Breast epithelium (tissue), 4 donors: ENCODE data around the gene SLC25A41. TPM values are rescaled to one million over a fixed set of nuclear protein-coding genes. Genes with fewer than 3 reads are reported as not detected.

Experiments
- DNase-seq, 2 donors: peaks; one replicate each; pipeline ENCODE4 v3.0.0-alpha.2; 2019; ENCODE audit warnings: low spot score in 2 of 2
- H3K27ac ChIP-seq, 2 donors: fragments of 200-600 bp; sonication (generic) in 1 of 2; one replicate each; pipeline ENCODE4 v1.5.1; 2016 to 2019; ENCODE audit warnings: mild to moderate bottlenecking in 1 of 2
- H3K27me3 ChIP-seq, 2 donors: fragments of 200-600 bp; sonication (generic) in 1 of 2; one replicate each; pipeline versions ENCODE4 v1.5.1 to v1.6.0; 2017 to 2019; ENCODE audit warnings: control low read depth in 1 of 2, mild to moderate bottlenecking in 1 of 2
- H3K36me3 ChIP-seq: fragments of 200-600 bp; one replicate; pipeline ENCODE4 v1.5.1; 2019
- H3K4me1 ChIP-seq, 2 donors: fragments of 200-600 bp; sonication (generic); one replicate each; pipeline ENCODE4 v1.5.1; 2016 to 2019; ENCODE audit warnings: control low read depth in 1 of 2
- H3K4me3 ChIP-seq, 3 donors: fragments of 200-600 bp; sonication (generic); 1 replicate in 2 of 3; 2 replicates in 1 of 3; pipeline ENCODE4 v1.5.1; 2016 to 2019; ENCODE audit warnings: mild to moderate bottlenecking in 3 of 3, moderate library complexity in 2 of 3
- H3K9me3 ChIP-seq, 2 donors: fragments of 200-600 bp; sonication (generic) in 1 of 2; one replicate each; pipeline ENCODE4 v1.5.1; 2016 to 2019; ENCODE audit warnings: control low read depth in 1 of 2
- POLR2A ChIP-seq: fragments of 450-650 bp; IDR thresholded peaks from one replicate; pipeline ENCODE4 v1.6.1; 2016; ENCODE audit warnings: antibody characterized with exemption, mild to moderate bottlenecking, moderate library complexity
- POLR2AphosphoS5 ChIP-seq, 3 donors: sonication (generic); formaldehyde crosslinking; IDR thresholded peaks; one replicate each; pipeline ENCODE4 v1.6.1; 2017; ENCODE audit warnings: antibody characterized with exemption in 3 of 3
- intact Hi-C: fragments of 100-400 bp; cut with DNase I; formaldehyde crosslinking; loops from one replicate; pipeline ENCODE4 v1.15.1; 2023; ENCODE audit warnings: low total_unique reads
- total RNA-seq, 3 donors: library from RNA; depleted of rRNA; stranded (reverse); fragments of >200 nt; gene quantifications; one replicate each; pipeline ENCODE4 v1.1.0, GENCODE V29; 2016
- TF ChIP-seq, protein P1 (sequence below), 3 donors: fragments of 450-650 bp; IDR thresholded peaks; one replicate each; pipeline ENCODE4 v1.5.1; 2016 to 2017; ENCODE audit warnings: antibody characterized with exemption in 3 of 3, mild to moderate bottlenecking in 3 of 3, moderate library complexity in 3 of 3

Gene SLC25A41
- total RNA-seq, 3 donors from 2014 or later = 0.44 TPM; not detected in 2

DNA sequence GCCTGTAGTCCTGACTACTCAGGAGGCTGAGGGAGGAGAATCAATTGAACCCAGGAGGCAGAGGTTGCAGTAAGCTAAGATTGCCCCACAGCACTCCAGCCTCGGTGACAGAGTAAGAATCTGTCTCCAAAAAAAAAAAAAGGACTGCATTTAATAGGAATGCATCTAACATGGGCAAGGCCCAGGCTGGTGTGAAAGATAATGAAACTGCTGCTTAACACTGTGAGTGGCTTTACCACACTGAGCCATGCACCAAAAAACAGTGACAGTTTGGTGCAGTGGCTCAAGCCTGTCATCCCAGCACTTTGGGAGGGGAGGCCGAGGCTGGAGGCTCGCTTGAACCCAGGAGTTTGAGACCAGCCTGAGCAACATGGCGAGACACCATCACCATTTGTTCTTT is 49.2 kb downstream of the SLC25A41 start:
- TF ChIP-seq, protein P1, sequence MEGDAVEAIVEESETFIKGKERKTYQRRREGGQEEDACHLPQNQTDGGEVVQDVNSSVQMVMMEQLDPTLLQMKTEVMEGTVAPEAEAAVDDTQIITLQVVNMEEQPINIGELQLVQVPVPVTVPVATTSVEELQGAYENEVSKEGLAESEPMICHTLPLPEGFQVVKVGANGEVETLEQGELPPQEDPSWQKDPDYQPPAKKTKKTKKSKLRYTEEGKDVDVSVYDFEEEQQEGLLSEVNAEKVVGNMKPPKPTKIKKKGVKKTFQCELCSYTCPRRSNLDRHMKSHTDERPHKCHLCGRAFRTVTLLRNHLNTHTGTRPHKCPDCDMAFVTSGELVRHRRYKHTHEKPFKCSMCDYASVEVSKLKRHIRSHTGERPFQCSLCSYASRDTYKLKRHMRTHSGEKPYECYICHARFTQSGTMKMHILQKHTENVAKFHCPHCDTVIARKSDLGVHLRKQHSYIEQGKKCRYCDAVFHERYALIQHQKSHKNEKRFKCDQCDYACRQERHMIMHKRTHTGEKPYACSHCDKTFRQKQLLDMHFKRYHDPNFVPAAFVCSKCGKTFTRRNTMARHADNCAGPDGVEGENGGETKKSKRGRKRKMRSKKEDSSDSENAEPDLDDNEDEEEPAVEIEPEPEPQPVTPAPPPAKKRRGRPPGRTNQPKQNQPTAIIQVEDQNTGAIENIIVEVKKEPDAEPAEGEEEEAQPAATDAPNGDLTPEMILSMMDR (IDR thresholded peaks at IDR 0.05) = no peak
- TF ChIP-seq POLR2A (no peak), POLR2AphosphoS5 (IDR thresholded peaks at IDR 0.05) (no peak)
- intact Hi-C loops = no loop called here
- no peak overlapping the region for H3K27ac ChIP-seq
- H3K9me3 ChIP-seq = no peaks in the 10 kb centered on the region
- H3K4me3 ChIP-seq = no peak overlapping the region
- no peak for DNase-seq
- peaks cover 20% of the 10 kb centered on the region for H3K36me3 ChIP-seq
- no peaks in the 10 kb centered on the region for H3K4me1 ChIP-seq
- H3K27me3 ChIP-seq = no peaks in the 10 kb centered on the region

DNA sequence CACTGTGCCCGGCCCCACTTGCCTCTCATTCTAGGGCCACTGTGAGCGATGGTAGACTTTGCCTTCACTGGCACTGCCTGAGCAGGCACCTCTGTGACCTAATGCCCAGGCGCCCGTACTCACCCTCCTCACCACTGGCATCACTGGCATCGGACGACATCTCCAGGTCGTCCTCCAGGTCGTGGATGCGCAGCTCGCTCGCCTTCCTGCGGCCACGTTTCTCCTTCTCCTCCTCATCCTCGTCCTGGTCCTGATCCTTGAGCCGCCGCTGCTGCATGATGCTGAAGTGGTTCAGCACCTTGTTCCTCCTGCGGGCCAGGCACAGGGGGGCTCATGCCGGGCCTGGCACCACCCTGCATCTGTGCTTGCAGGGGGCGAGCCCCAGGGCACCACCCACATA is 50.4 kb downstream of the SLC25A41 start:
- DNase-seq = no peak
- H3K4me1 ChIP-seq = no peaks in the 10 kb centered on the region
- H3K27me3 ChIP-seq = no peaks in the 10 kb centered on the region
- no peak overlapping the region for H3K27ac ChIP-seq
- no peaks in the 10 kb centered on the region for H3K9me3 ChIP-seq
- intact Hi-C loops = no loop called here
- no peak overlapping the region for H3K4me3 ChIP-seq
- peaks cover 20% of the 10 kb centered on the region for H3K36me3 ChIP-seq
- no peak for TF ChIP-seq POLR2AphosphoS5 (IDR thresholded peaks at IDR 0.05)
- TF ChIP-seq, protein P1 (IDR thresholded peaks at IDR 0.05) = no peak
- TF ChIP-seq POLR2A = no peak

DNA sequence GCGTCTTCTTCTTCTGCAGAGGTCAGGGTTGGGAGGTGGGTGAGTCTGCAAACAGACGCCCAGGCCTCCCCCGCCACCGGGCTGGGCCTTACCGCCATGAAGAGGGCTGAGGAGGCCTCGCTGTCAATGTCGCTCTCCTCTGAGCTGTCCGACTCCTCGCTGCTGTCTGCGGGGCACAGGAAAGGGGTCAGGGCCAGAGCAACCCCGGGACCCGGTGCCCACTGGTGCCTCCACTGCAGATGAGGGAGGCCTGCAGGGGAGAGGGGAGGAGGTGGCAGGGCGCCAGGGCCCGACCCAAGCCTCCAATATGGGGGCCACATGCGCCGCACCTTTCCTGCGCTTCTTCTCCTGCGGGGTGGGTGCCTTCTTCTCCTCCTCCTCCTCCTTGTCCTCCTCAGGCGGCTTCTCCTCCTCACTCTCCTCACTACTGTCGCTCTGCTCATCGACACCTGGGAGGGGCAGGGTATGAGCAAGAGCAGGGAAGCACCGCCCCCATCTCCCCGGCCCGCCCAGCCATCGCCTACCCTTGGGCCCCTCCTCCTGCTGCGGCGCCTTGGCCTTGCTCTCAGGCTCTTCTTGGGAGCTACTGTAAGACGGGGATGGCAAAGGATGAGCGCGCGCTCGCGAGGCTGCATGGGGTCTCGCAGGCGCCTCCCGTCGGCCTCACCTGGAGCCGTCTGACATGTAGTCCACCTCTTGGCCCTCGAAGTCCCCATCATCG is 52.4 kb downstream of the SLC25A41 start:
- Histone ChIP-seq H3K27ac (no peak overlapping the region), H3K27me3 (no peaks in the 10 kb centered on the region), H3K4me3 (no peak overlapping the region), H3K4me1 (no peaks in the 10 kb centered on the region), H3K36me3 (peaks cover 20% of the 10 kb centered on the region), H3K9me3 (no peaks in the 10 kb centered on the region)
- no peak for DNase-seq
- TF ChIP-seq POLR2AphosphoS5 (IDR thresholded peaks at IDR 0.05) (no peak), POLR2A (no peak)
- TF ChIP-seq, protein P1 (IDR thresholded peaks at IDR 0.05) = no peak
- intact Hi-C loops = no loop called here

DNA sequence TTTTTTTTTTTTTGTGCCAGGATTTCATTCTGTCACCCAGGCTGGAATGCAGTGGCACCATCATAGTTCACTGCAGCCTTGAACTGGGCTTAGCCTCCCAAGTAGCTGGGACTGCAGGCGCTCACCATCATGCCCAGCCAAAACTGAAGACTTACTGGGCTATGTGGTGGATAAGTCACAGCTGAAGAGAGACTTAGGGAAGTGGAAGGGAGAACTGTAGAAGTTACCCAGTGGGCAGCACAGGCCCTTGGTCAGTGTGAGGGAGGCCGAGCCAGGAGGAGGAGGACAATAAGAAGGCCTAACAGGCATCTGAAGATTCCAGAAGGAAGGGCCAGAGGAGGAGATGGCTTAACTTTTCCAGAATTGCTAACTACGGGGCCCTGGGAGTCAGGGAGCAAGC is 53.8 kb downstream of the SLC25A41 start:
- H3K4me1 ChIP-seq = no peaks in the 10 kb centered on the region
- peaks cover 20% of the 10 kb centered on the region for H3K36me3 ChIP-seq
- no peaks in the 10 kb centered on the region for H3K9me3 ChIP-seq
- no peak for DNase-seq
- no peaks in the 10 kb centered on the region for H3K27me3 ChIP-seq
- TF ChIP-seq, protein P1 (IDR thresholded peaks at IDR 0.05) = no peak
- no peak for TF ChIP-seq POLR2A
- TF ChIP-seq POLR2AphosphoS5 (IDR thresholded peaks at IDR 0.05) = no peak
- intact Hi-C loops = loop anchor here (2.0 kb wide), 1 partner anchor 47 kb away; no protein-coding TSS in a partner anchor
- no peak overlapping the region for H3K4me3 ChIP-seq
- H3K27ac ChIP-seq = no peak overlapping the region

DNA sequence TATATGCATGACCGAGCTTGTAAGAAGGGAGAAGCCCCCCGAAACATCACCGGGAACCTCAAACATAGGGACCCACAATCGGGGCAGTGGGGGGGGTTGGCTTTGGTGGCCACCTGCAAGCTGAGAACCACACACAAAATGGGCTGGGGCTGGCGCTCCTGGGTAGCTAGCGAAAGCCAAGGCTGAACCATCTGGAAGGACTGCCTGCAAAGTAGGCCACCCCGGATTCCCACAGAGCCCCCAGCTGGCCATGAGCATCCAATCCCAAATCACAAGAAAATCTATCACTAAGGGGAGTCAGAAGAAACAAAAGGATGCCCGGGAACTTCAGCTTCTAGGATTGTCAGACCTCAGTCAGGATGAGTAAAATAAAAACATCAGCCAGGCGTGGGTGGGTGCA is 55.1 kb downstream of the SLC25A41 start:
- Histone ChIP-seq H3K4me1 (peaks cover 0 to 6% of the 10 kb centered on the region in 2 donors), H3K27me3 (no peaks in the 10 kb centered on the region), H3K27ac (no peak overlapping the region), H3K4me3 (no peak overlapping the region), H3K9me3 (no peaks in the 10 kb centered on the region), H3K36me3 (peaks cover 20% of the 10 kb centered on the region)
- TF ChIP-seq, protein P1 (IDR thresholded peaks at IDR 0.05) = no peak
- TF ChIP-seq POLR2AphosphoS5 (IDR thresholded peaks at IDR 0.05) (no peak), POLR2A (no peak)
- intact Hi-C loops = loop anchor here (2.0 kb wide), 1 partner anchor 48 kb away; no protein-coding TSS in a partner anchor
- no peak for DNase-seq
